AG10803 (cell line): ENCODE results near the gene SCNN1B.
"Not testable (repeated sequence)": the region's sequence is repeated elsewhere in the genome, so short reads cannot be mapped to it uniquely, and the experiment has no call there.

Experiments used
- DNase-seq: peaks from one replicate; pipeline ENCODE4 v3.0.0; 2010; ENCODE audit warnings: low read depth
- H3K4me3 ChIP-seq: 2 replicates; pipeline ENCODE4 v1.5.1; 2011; ENCODE audit warnings: mild to moderate bottlenecking, low read length, control low read depth
- CTCF ChIP-seq: conservative IDR thresholded peaks from 2 replicates; pipeline ENCODE4 v1.5.1; 2011; ENCODE audit warnings: mild to moderate bottlenecking, low read length, control low read depth, inconsistent platforms

Gene SCNN1B

GRCh38 chr16:23298290-23298915 lies 3.7 kb upstream of the SCNN1B start:
- DNase-seq = no peak
- no peak overlapping the region for H3K4me3 ChIP-seq
- no peak for TF ChIP-seq CTCF

- H3K4me3 ChIP-seq, DNase-seq: not testable (repeated sequence)
Measured at GRCh38 chr16:23299815-23300214, 2.3 kb upstream of the SCNN1B start.

DNA sequence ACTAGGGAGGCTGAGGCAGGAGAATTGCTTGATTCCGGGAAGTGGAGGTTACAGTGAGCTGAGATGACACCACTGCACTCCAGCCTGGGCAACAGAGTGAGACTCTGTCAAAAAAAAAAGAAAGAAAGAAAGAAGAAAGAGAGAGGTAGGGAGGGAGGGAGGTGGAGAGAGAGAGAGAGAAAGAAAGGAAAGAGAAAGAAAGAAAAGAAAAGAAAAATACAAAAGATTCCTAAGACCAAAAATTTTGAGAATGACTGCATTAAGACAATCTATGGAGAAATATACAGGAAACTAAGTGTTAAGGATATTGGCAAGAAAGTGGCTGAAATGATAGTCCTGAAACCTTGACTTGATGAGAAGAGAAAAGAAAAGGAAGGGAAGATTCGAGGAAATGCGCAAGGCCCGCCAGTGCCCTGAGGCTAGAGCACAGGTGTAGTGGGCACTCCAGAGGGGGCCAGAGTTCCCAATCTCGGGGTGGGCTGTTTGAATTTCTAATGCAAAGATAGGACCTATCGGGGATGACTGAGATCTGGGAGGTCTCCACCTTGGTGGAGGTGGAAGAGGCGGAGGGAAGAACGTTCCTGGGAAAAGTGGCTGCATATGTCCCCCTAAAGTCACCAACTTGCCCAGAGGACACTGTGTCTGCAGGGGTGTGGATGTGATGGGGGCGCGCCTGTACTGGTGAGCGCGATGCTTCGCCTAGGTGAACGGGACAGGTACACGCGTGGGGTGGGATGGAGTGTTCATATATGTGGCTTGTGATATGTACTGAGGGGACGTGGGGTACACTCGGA lies 654 bp upstream of the SCNN1B start:
- TF ChIP-seq CTCF = no peak
- no peak for DNase-seq
- H3K4me3 ChIP-seq = no peak overlapping the region

- TF ChIP-seq CTCF = no peak
- DNase-seq = no peak
- no peak overlapping the region for H3K4me3 ChIP-seq
Measured at GRCh38 chr16:23303685-23304084, 1.6 kb downstream of the SCNN1B start.

DNA sequence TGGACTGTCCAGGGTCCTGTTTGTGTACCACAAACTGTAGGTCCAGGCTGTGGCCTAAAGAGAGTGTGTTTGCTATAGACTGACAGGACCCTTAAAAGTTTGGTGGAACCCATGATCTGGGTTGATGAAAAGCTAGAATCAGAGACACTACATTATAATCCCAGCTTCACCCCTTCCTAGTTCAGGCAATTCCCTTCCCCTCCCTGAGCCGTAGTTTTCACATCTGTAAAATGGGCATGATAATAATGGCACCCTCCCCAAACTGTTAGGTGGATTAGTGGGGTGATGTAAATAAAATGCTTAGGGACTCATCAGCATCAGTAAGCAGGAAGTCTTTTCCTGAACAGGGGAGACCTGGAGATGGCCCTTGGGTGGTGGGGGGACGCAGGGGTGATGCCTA lies 2.5 kb downstream of the SCNN1B start:
- TF ChIP-seq CTCF = no peak
- no peak overlapping the region for H3K4me3 ChIP-seq
- no peak for DNase-seq

DNA sequence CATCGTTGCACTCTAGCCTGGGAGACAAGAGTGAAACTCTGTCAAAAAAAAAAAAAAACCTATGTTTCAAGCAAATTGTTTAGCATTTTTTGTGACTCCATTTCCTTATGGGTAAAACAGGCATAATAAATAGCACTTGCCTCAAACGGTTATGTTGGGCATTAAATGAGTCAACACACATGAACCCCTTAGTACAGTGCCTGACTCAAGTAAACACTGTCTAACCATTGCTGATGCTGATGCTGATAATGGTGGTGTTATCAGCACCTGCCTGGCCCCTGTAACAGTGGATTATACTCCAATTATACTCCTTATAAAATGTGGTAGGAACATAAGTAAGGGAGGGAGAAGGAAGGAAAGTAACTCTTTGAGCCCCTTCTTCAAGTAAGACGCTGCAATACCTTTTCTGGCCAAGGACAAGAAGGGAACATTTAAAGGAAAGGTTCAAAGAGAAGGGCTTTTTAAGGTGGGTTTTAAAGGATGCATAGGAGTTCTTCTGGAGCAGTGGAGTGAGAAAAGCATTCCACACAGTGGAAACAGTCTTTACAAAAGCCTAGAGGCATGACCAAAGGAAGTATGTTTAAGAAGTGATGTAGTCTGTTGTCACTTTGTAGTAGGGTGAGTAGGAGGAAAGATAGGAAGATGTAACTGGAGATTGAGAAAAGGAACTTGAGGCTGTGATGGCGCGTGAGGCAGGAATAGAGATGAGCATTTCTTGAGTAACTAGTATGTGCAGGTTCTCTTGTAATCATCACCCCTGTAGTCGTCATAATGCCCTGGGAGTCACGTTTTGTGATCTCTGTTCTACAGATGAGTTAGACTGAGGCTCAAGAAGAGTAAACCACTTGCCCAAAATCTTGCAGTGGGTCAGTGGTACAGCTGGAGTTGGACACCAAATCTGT lies 4.3 kb downstream of the SCNN1B start:
- no peak for TF ChIP-seq CTCF
- no peak for DNase-seq
- H3K4me3 ChIP-seq = no peak overlapping the region

GRCh38 chr16:23310217-23310616 lies 8.1 kb downstream of the SCNN1B start:
- no peak for DNase-seq

More at GRCh38 chr16:23310217-23310616, 8.1 kb downstream of the SCNN1B start:
- no peak for TF ChIP-seq CTCF
- no peak overlapping the region for H3K4me3 ChIP-seq
